H9 (cell line): ENCODE data around the gene EDA. TPM values are rescaled to one million over a fixed set of nuclear protein-coding genes. Genes with fewer than 3 reads are reported as not detected.

Source experiments
- DNase-seq: peaks from one replicate; pipeline ENCODE4 v3.0.0-alpha.2; 2017
- H2AFZ ChIP-seq: one replicate; pipeline ENCODE4 v1.6.1; 2013; ENCODE audit warnings: mild to moderate bottlenecking, low read length, control low read depth, moderate library complexity
- H2AK5ac ChIP-seq: 2 replicates; pipeline ENCODE4 v1.6.1; 2013; ENCODE audit warnings: low read length, control low read depth, mixed read lengths; ENCODE audit not compliant: insufficient read length
- H2BK120ac ChIP-seq: one replicate; pipeline ENCODE4 v1.6.1; 2013; ENCODE audit warnings: low read depth, mild to moderate bottlenecking, low read length, control low read depth, inconsistent platforms; ENCODE audit not compliant: poor library complexity, severe bottlenecking
- H2BK12ac ChIP-seq: 2 replicates; pipeline ENCODE4 v1.6.1; 2013; ENCODE audit warnings: low read length, control low read depth, mixed read lengths, low read depth; ENCODE audit not compliant: insufficient read length
- H2BK15ac ChIP-seq: 2 replicates; pipeline ENCODE4 v1.6.1; 2013; ENCODE audit warnings: low read depth, low read length, control low read depth
- H2BK20ac ChIP-seq: one replicate; pipeline ENCODE4 v1.6.1; 2013; ENCODE audit warnings: low read depth, mild to moderate bottlenecking, low read length, control low read depth, inconsistent platforms; ENCODE audit not compliant: poor library complexity, severe bottlenecking
- H2BK5ac ChIP-seq: 2 replicates; pipeline ENCODE4 v1.6.1; 2013; ENCODE audit warnings: low read length, control low read depth, mixed read lengths; ENCODE audit not compliant: insufficient read length
- H3K14ac ChIP-seq: 2 replicates; pipeline ENCODE4 v1.6.1; 2013; ENCODE audit warnings: low read length, control low read depth; ENCODE audit not compliant: insufficient read depth
- H3K18ac ChIP-seq: 2 replicates; pipeline ENCODE4 v1.6.1; 2013; ENCODE audit warnings: low read depth, mild to moderate bottlenecking, mixed read lengths, low read length, control low read depth; ENCODE audit not compliant: insufficient read length
- H3K23ac ChIP-seq: 2 replicates; pipeline ENCODE4 v1.6.1; 2013; ENCODE audit warnings: low read length, control low read depth, mixed read lengths, low read depth; ENCODE audit not compliant: insufficient read length
- H3K23me2 ChIP-seq: 2 replicates; pipeline ENCODE4 v1.6.1; 2013; ENCODE audit warnings: low read depth, mild to moderate bottlenecking, mixed read lengths, low read length, control low read depth; ENCODE audit not compliant: insufficient read length, poor library complexity, severe bottlenecking
- H3K27ac ChIP-seq: 2 replicates; pipeline ENCODE4 v1.5.1; 2013; ENCODE audit warnings: low read length, control low read depth, mixed read lengths, low read depth; ENCODE audit not compliant: insufficient read length
- H3K27me3 ChIP-seq: 2 replicates; pipeline ENCODE4 v1.6.1; 2013; ENCODE audit warnings: low read length, control low read depth, inconsistent platforms; ENCODE audit not compliant: insufficient read depth
- H3K4ac ChIP-seq: 2 replicates; pipeline ENCODE4 v1.6.1; 2013; ENCODE audit warnings: low read depth, mild to moderate bottlenecking, control low read depth, inconsistent platforms, low read length, moderate library complexity
- H3K4me1 ChIP-seq: 2 replicates; pipeline ENCODE4 v1.6.1; 2013; ENCODE audit warnings: low read length, control low read depth, inconsistent platforms; ENCODE audit not compliant: insufficient read depth
- H3K4me2 ChIP-seq: 2 replicates; pipeline ENCODE4 v1.6.1; 2013; ENCODE audit warnings: low read length, control low read depth, mixed read lengths; ENCODE audit not compliant: insufficient read length, insufficient read depth
- H3K56ac ChIP-seq: 2 replicates; pipeline ENCODE4 v1.6.1; 2013; ENCODE audit warnings: low read depth, mild to moderate bottlenecking, mixed read lengths, low read length, control low read depth; ENCODE audit not compliant: insufficient read length
- H3K79me1 ChIP-seq: 2 replicates; pipeline ENCODE4 v1.6.1; 2013; ENCODE audit warnings: low read depth, mild to moderate bottlenecking, moderate library complexity, low read length, control low read depth, inconsistent platforms; ENCODE audit not compliant: insufficient read depth, poor library complexity, severe bottlenecking
- H3K79me2 ChIP-seq: 2 replicates; pipeline ENCODE4 v1.6.1; 2013; ENCODE audit warnings: low read length, control low read depth, inconsistent platforms; ENCODE audit not compliant: insufficient read depth
- H3K9ac ChIP-seq: 2 replicates; pipeline ENCODE4 v1.6.1; 2013; ENCODE audit warnings: low read length, control low read depth, mixed read lengths; ENCODE audit not compliant: insufficient read length; ENCODE audit errors: extremely low read depth
- H3K9me3 ChIP-seq: one replicate; pipeline ENCODE4 v1.6.1; 2013; ENCODE audit warnings: low read depth, low read length, inconsistent platforms; ENCODE audit not compliant: control insufficient read depth
- H3T11ph ChIP-seq: one replicate; pipeline ENCODE4 v1.6.1; 2013; ENCODE audit warnings: mild to moderate bottlenecking, low read length, control low read depth, inconsistent platforms
- H4K20me1 ChIP-seq: one replicate; pipeline ENCODE4 v1.6.1; 2013; ENCODE audit not compliant: control insufficient read depth, insufficient read length, insufficient read depth
- H4K5ac ChIP-seq: 2 replicates; pipeline ENCODE4 v1.6.1; 2013; ENCODE audit warnings: low read depth, mild to moderate bottlenecking, mixed read lengths, low read length, control low read depth; ENCODE audit not compliant: insufficient read length
- H4K8ac ChIP-seq: replicated peaks from 2 replicates; pipeline ENCODE4 v1.6.1; 2013; ENCODE audit warnings: low read length, control low read depth, mixed read lengths, low read depth; ENCODE audit not compliant: insufficient read length
- H4K91ac ChIP-seq: 2 replicates; pipeline ENCODE4 v1.6.1; 2013; ENCODE audit warnings: low read depth, mild to moderate bottlenecking, moderate library complexity, mixed read lengths, low read length, control low read depth; ENCODE audit not compliant: insufficient read length
- H3K27ac Mint-ChIP-seq, 3 experiments: 2 replicates in 2 of 3; 3 replicates in 1 of 3; pipeline ENCODE4 v1.8.0; 2020 to 2021; ENCODE audit warnings: mixed read lengths in 3 of 3, mild to moderate bottlenecking in 1 of 3, moderate library complexity in 1 of 3
- H3K27me3 Mint-ChIP-seq: 2 replicates; pipeline ENCODE4 v1.8.0; 2021; ENCODE audit warnings: low read depth, mild to moderate bottlenecking, moderate library complexity, mixed read lengths
- H3K36me3 Mint-ChIP-seq, 3 experiments: 2 replicates in 2 of 3; 3 replicates in 1 of 3; pipeline ENCODE4 v1.8.0; 2020 to 2021; ENCODE audit warnings: low read depth in 3 of 3, mixed read lengths in 3 of 3; ENCODE audit not compliant: insufficient read depth in 1 of 3
- H3K4me1 Mint-ChIP-seq, 2 experiments: 2 replicates each; pipeline ENCODE4 v1.8.0; 2020; ENCODE audit warnings: mixed read lengths in 2 of 2
- H3K4me3 Mint-ChIP-seq, 2 experiments: 2 replicates in 1 of 2; 3 replicates in 1 of 2; pipeline ENCODE4 v1.8.0; 2020 to 2021; ENCODE audit warnings: mild to moderate bottlenecking in 2 of 2, mixed read lengths in 2 of 2, moderate library complexity in 1 of 2
- H3K9me3 Mint-ChIP-seq, 2 experiments: 2 replicates in 1 of 2; 3 replicates in 1 of 2; pipeline ENCODE4 v1.8.0; 2020; ENCODE audit warnings: mild to moderate bottlenecking in 2 of 2, mixed read lengths in 2 of 2, moderate library complexity in 1 of 2
- CTCF ChIP-seq: fragments of 200-600 bp; sonication (generic); conservative IDR thresholded peaks from 3 replicates; pipeline ENCODE4 v1.8.0; 2021; ENCODE audit warnings: antibody characterized with exemption, mild to moderate bottlenecking
- WGBS: extraction: QIAGEN DNeasy Blood & Tissue Kit; methylation state at CpG from one replicate; pipeline ENCODE4 v1.1.7; 2013; ENCODE audit warnings: missing lambda C conversion rate, low lambda C conversion rate, mixed read lengths; ENCODE audit not compliant: insufficient read length; ENCODE audit errors: extremely low coverage; 5-methylcytosine and 5-hydroxymethylcytosine counted together
- total RNA-seq: library from RNA; stranded (reverse); gene quantifications from 2 replicates; pipeline ENCODE4 v1.2.1, GENCODE V29; 2021

EDA gene
- total RNA-seq, 1 experiment from 2014 or later, result 7.7 TPM

DNA sequence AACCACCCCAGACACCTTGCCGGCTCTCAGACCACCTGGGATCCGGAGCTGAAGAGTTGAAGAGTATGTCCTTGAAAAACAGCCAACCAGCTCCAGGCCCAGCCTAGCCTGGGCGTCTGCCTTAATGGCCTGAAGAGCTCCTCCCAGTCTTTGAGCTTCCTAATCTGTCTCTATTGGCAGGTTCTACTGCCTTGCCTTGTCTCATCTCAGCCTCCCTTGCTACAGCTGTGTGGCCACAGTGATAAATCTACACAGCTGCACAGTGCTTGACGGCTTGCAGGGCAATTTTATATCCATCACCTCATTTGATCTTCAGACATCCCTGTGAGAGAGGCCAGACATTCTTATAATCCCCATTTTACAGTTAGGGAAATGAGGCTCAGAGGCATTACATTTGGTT, 413.9 kb downstream of the EDA start:
- Mint-ChIP-seq H3K4me1 (peaks cover 10 to 16% of the 10 kb centered on the region in 2 experiments), H3K9me3 (peaks cover 62 to 68% of the 10 kb centered on the region in 2 experiments), H3K4me3 (no peak overlapping the region), H3K36me3 (peaks cover 0 to 15% (median 3%) of the 10 kb centered on the region in 3 experiments; a peak in 3 of 7 replicates), H3K27me3 (peaks cover 1% of the 10 kb centered on the region), H3K27ac (no peak overlapping the region)
- Histone ChIP-seq H3K27ac (no peak overlapping the region), H4K8ac (no peak overlapping the region), H4K20me1 (no peaks in the 10 kb centered on the region), H3K79me1 (no peaks in the 10 kb centered on the region), H3K9ac (no peak overlapping the region), H3K4me1 (no peaks in the 10 kb centered on the region), H3K79me2 (no peaks in the 10 kb centered on the region), H3K14ac (no peak overlapping the region), H4K5ac (no peak overlapping the region), H2BK20ac (no peak overlapping the region), H3K27me3 (no peaks in the 10 kb centered on the region), H2BK120ac (no peak overlapping the region), H3K23ac (no peak overlapping the region), H4K91ac (no peak overlapping the region), H2AFZ (no peak overlapping the region), H2BK5ac (no peak overlapping the region), H3K4ac (no peak overlapping the region), H2BK15ac (no peak overlapping the region), H3K56ac (no peak overlapping the region), H3K9me3 (peaks cover 17% of the 10 kb centered on the region), H3K4me2 (no peak overlapping the region), H2AK5ac (no peak overlapping the region), H2BK12ac (no peak overlapping the region), H3K23me2 (no peaks in the 10 kb centered on the region), H3K18ac (no peak overlapping the region), H3T11ph (no peak overlapping the region)
- no peak for DNase-seq
- TF ChIP-seq CTCF, result no peak
- WGBS, result no CpG with 5 or more reads among the region's 4 CpGs
